Measurements from ENCODE around the gene IER3. TPM values are rescaled to one million over a fixed set of nuclear protein-coding genes. Genes with fewer than 3 reads are reported as not detected.
"Not testable (repeated sequence)": the region's sequence is repeated elsewhere in the genome, so short reads cannot be mapped to it uniquely, and the experiment has no call there.

The IER3 gene
- polyA plus RNA-seq, 3 donors, result 30.6 to 188 (median 53.2) TPM

DNA sequence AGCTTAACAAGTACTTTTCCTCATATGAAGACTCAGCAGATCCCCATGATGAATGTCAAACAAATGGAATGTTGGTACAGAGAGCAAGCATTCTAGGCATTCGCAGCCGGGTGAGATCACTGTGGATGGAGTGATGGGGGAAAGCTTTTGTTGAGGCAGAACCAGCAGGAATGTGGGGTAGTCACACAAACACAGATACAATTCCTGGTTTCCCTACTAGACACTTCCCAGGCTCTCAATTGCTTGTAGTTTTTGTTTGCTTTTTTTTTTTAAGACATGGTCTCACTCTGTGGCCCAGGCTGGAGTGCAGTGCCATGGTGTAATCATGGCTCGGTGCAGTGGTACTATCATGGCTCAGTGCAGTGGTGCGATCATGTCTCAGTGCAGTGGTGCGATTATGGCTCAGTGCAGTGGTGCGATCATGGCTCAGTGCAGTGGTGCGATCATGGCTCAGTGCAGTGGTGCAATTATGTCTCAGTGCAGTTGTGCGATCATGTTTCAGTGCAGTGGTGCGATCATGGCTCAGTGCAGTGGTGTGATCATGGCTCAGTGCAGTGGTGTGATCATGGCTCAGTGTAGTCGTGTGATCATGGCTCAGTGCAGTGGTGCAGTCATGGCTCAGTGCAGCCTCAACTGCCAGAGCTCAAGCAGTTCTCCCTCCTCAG lies 15.4 kb upstream of the IER3 start:
- H3K9me3 ChIP-seq (replicated peaks in 1 of 2; ENCODE audit: control insufficient read depth in 1 of 2, insufficient read depth in 1 of 2, low read length in 2 of 2), result no peaks in the 10 kb centered on the region
- H3K27ac ChIP-seq (ENCODE audit: low read depth in 1 of 2, low read length in 2 of 2), result peak overlapping the region in 1 of 2 donors; percentile 38
- Mint-ChIP-seq H3K9me3 (no peaks in the 10 kb centered on the region), H3K27ac (peak overlapping the region in 5 of 7 donors; percentile 79 to 96 (median 85)), H3K36me3 (peaks cover 0 to 7% of the 10 kb centered on the region in 2 donors), H3K4me1 (peaks cover 63% of the 10 kb centered on the region), H3K4me3 (no peak overlapping the region), H3K27me3 (ENCODE audit: low read depth in 3 of 3) (peaks cover 13 to 20% (median 19%) of the 10 kb centered on the region in 3 donors)
- no peaks in the 10 kb centered on the region for H3K27me3 ChIP-seq (ENCODE audit: control insufficient read depth in 2 of 2, insufficient read depth in 2 of 2, low read length in 2 of 2)
- H3K4me2 ChIP-seq (replicated peaks; ENCODE audit: extremely low read depth, low read length, poor library complexity, severe bottlenecking), result peak overlapping the region; percentile 29
- no peak overlapping the region for H3K4me3 ChIP-seq (replicated peaks in 1 of 3; ENCODE audit: low read depth in 2 of 3, low read length in 3 of 3)
- TF ChIP-seq, protein P1, sequence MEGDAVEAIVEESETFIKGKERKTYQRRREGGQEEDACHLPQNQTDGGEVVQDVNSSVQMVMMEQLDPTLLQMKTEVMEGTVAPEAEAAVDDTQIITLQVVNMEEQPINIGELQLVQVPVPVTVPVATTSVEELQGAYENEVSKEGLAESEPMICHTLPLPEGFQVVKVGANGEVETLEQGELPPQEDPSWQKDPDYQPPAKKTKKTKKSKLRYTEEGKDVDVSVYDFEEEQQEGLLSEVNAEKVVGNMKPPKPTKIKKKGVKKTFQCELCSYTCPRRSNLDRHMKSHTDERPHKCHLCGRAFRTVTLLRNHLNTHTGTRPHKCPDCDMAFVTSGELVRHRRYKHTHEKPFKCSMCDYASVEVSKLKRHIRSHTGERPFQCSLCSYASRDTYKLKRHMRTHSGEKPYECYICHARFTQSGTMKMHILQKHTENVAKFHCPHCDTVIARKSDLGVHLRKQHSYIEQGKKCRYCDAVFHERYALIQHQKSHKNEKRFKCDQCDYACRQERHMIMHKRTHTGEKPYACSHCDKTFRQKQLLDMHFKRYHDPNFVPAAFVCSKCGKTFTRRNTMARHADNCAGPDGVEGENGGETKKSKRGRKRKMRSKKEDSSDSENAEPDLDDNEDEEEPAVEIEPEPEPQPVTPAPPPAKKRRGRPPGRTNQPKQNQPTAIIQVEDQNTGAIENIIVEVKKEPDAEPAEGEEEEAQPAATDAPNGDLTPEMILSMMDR (IDR thresholded peaks at IDR 0.05), result no peak
- H2AFZ ChIP-seq (ENCODE audit: insufficient read depth, low read depth, low read length, poor library complexity, severe bottlenecking), result no peak overlapping the region
- H3K36me3 ChIP-seq (replicated peaks in 1 of 2; ENCODE audit: control insufficient read depth in 1 of 2, insufficient read depth in 2 of 2, low read length in 2 of 2), result no peaks in the 10 kb centered on the region
- H3K4me1 ChIP-seq (ENCODE audit: control insufficient read depth in 1 of 2, insufficient read depth in 2 of 2, low read length in 2 of 2), result peaks cover 49 to 54% of the 10 kb centered on the region in 2 donors
- intact Hi-C loops (cut with micrococcal nuclease), result loop anchor here in 1 of 2 donors (10.0 kb wide), 1 partner anchor 115 kb away; no protein-coding TSS in a partner anchor
- 96% methylated on average over 8 of the region's 10 CpGs for WGBS (ENCODE audit: insufficient coverage)
- no peak overlapping the region for H3K9ac ChIP-seq (ENCODE audit: insufficient read depth, low read length, poor library complexity, severe bottlenecking)
- no peaks in the 10 kb centered on the region for H4K20me1 ChIP-seq (ENCODE audit: insufficient read depth, low read length)
- no peaks in the 10 kb centered on the region for H3K79me2 ChIP-seq (ENCODE audit: insufficient read depth, low read length)
- DNase-seq, result no peak

DNA sequence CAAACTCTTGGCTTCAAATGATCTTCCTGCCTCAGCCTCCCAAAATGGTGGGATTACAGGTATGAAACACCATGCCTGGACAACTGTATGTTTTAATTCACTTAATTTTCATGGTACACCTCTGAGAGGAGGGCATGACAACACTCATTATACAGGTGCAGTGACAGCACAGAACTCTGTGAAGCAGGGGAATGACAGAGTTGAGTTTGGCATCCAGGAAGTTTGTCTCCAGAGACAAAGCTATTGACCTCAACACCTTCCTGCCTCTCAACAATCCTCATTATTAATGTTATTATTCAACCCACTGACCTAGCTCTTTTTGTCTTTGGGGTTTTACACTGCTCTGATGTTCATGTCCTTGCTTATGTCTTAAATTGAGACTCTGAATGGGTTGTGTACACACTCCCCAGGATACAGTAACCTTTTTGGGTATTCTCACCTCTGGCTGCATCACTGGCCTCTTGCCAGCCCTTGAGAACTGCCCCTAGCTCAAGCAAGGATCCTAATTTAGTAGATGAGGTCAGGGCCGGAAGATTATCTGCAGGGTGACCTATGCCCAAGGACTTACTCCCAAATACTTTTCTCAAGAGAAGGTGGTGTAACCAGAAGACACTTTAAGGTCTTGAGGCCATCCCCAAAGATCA lies 13.0 kb upstream of the IER3 start:
- intact Hi-C loops (cut with micrococcal nuclease), result no loop called here
- Histone ChIP-seq H3K4me3 (replicated peaks in 1 of 3; ENCODE audit: low read depth in 2 of 3, low read length in 3 of 3) (no peak overlapping the region), H3K9me3 (replicated peaks in 1 of 2; ENCODE audit: control insufficient read depth in 1 of 2, insufficient read depth in 1 of 2, low read length in 2 of 2) (no peaks in the 10 kb centered on the region), H3K27ac (ENCODE audit: low read depth in 1 of 2, low read length in 2 of 2) (no peak overlapping the region), H3K9ac (ENCODE audit: insufficient read depth, low read length, poor library complexity, severe bottlenecking) (no peak overlapping the region), H2AFZ (ENCODE audit: insufficient read depth, low read depth, low read length, poor library complexity, severe bottlenecking) (no peak overlapping the region), H3K79me2 (ENCODE audit: insufficient read depth, low read length) (no peaks in the 10 kb centered on the region), H3K4me1 (ENCODE audit: control insufficient read depth in 1 of 2, insufficient read depth in 2 of 2, low read length in 2 of 2) (peaks cover 50 to 51% of the 10 kb centered on the region in 2 donors), H3K27me3 (ENCODE audit: control insufficient read depth in 2 of 2, insufficient read depth in 2 of 2, low read length in 2 of 2) (no peaks in the 10 kb centered on the region), H3K4me2 (replicated peaks; ENCODE audit: extremely low read depth, low read length, poor library complexity, severe bottlenecking) (no peak overlapping the region), H4K20me1 (ENCODE audit: insufficient read depth, low read length) (no peaks in the 10 kb centered on the region), H3K36me3 (replicated peaks in 1 of 2; ENCODE audit: control insufficient read depth in 1 of 2, insufficient read depth in 2 of 2, low read length in 2 of 2) (no peaks in the 10 kb centered on the region)
- Mint-ChIP-seq H3K9me3 (peaks cover 0 to 3% (median 0%) of the 10 kb centered on the region in 7 donors), H3K4me3 (no peak overlapping the region), H3K27ac (no peak overlapping the region), H3K4me1 (peaks cover 60% of the 10 kb centered on the region), H3K36me3 (peaks cover 3 to 5% of the 10 kb centered on the region in 2 donors), H3K27me3 (ENCODE audit: low read depth in 3 of 3) (peaks cover 3 to 12% (median 9%) of the 10 kb centered on the region in 3 donors)
- TF ChIP-seq, protein P1 (IDR thresholded peaks at IDR 0.05), result no peak
- no peak for DNase-seq
- no CpG with 5 or more reads among the region's 1 CpG for WGBS (ENCODE audit: insufficient coverage)

DNA sequence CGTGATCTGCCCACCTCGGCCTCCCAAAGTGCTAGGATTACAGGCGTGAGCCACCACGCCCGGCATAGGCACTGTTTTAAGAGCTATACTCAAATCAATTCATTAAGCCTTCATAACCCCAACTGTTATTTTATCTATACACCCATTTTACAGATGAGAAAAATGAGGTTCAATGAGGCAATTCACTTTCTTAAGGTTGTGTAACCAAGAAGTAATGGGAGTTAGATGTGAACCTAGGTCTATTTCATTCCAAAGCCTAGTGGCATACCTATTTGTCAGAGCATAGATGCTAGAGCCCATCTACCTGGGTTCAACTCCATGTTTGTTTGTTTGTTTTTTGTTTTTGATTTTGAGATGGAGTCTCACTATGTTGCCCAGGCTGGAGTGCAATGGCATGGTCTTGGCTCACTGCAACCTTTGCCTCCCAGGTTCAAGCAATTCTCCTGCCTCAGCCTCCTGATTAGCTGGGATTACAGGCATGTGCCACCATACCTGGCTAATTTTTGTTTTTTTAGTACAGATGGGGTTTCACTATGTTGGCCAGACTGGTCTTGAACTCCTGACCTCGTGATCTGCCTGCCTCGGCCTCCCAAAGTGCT lies 12.2 kb upstream of the IER3 start:
- WGBS (ENCODE audit: insufficient coverage), result 100% methylated on average over 2 of the region's 7 CpGs
- H4K20me1 ChIP-seq (ENCODE audit: insufficient read depth, low read length); H2AFZ ChIP-seq (ENCODE audit: insufficient read depth, low read depth, low read length, poor library complexity, severe bottlenecking); H3K4me3 Mint-ChIP-seq; H3K36me3 Mint-ChIP-seq; H3K9ac ChIP-seq (ENCODE audit: insufficient read depth, low read length, poor library complexity, severe bottlenecking); intact Hi-C loops (cut with micrococcal nuclease); H3K27me3 ChIP-seq (ENCODE audit: control insufficient read depth in 2 of 2, insufficient read depth in 2 of 2, low read length in 2 of 2); DNase-seq; H3K9me3 Mint-ChIP-seq; H3K4me2 ChIP-seq (replicated peaks; ENCODE audit: extremely low read depth, low read length, poor library complexity, severe bottlenecking); H3K79me2 ChIP-seq (ENCODE audit: insufficient read depth, low read length); H3K9me3 ChIP-seq (replicated peaks in 1 of 2; ENCODE audit: control insufficient read depth in 1 of 2, insufficient read depth in 1 of 2, low read length in 2 of 2); H3K4me3 ChIP-seq (replicated peaks in 1 of 3; ENCODE audit: low read depth in 2 of 3, low read length in 3 of 3); H3K27ac ChIP-seq (ENCODE audit: low read depth in 1 of 2, low read length in 2 of 2); H3K36me3 ChIP-seq (replicated peaks in 1 of 2; ENCODE audit: control insufficient read depth in 1 of 2, insufficient read depth in 2 of 2, low read length in 2 of 2): not testable (repeated sequence)
- peaks cover 63% of the 10 kb centered on the region for H3K4me1 Mint-ChIP-seq
- H3K4me1 ChIP-seq (ENCODE audit: control insufficient read depth in 1 of 2, insufficient read depth in 2 of 2, low read length in 2 of 2), result peaks cover 55 to 58% of the 10 kb centered on the region in 2 donors
- H3K27me3 Mint-ChIP-seq (ENCODE audit: low read depth in 3 of 3), result peaks cover 3 to 12% (median 9%) of the 10 kb centered on the region in 3 donors
- H3K27ac Mint-ChIP-seq, result peak overlapping the region in 1 of 7 donors; percentile 69
